H1 (cell line): ENCODE data around the gene CHAD. TPM values are rescaled to one million over a fixed set of nuclear protein-coding genes. Genes with fewer than 3 reads are reported as not detected.

Experiments
- CTCF ChIA-PET: fragments of 300-600 bp; sonication (Branson Sonifier 250); formaldehyde crosslinking; loops from one replicate; lab custom pipeline; 2021; ENCODE audit not compliant: partially characterized antibody; lab: Charles Lee
- POLR2A ChIA-PET: fragments of 300-600 bp; sonication (Branson Sonifier 250); formaldehyde crosslinking; loops from one replicate; lab custom pipeline; 2021; ENCODE audit warnings: inconsistent platforms; ENCODE audit not compliant: partially characterized antibody; lab: Charles Lee
- DNase-seq, 2 experiments: peaks; one replicate each; pipeline versions ENCODE4 v3.0.0 to v3.0.0-alpha.2; 2010 to 2022; ENCODE audit warnings: low spot score in 2 of 2, low read depth in 1 of 2, mixed read lengths in 1 of 2
- FAIRE-seq: peaks from 2 replicates; lab custom pipeline; 2011; peaks lifted over from hg19 to GRCh38; lab: Jason Lieb, UNC
- H2AFZ ChIP-seq: 2 replicates; pipeline ENCODE4 v1.8.1; 2012; ENCODE audit warnings: low read length, inconsistent platforms
- H2AK5ac ChIP-seq: 2 replicates; pipeline ENCODE4 v1.6.1; 2013; ENCODE audit warnings: low read depth, low read length
- H2BK120ac ChIP-seq: replicated peaks from 2 replicates; pipeline ENCODE3; 2013; ENCODE audit warnings: low read depth, low read length, inconsistent platforms
- H2BK12ac ChIP-seq: 2 replicates; pipeline ENCODE4 v1.6.1; 2013; ENCODE audit warnings: low read depth, low read length
- H2BK15ac ChIP-seq: 2 replicates; pipeline ENCODE4 v1.6.1; 2013; ENCODE audit warnings: low read length
- H2BK20ac ChIP-seq: 2 replicates; pipeline ENCODE4 v1.6.1; 2013; ENCODE audit warnings: low read length
- H2BK5ac ChIP-seq: 2 replicates; pipeline ENCODE4 v1.6.1; 2013; ENCODE audit warnings: low read depth, low read length
- H3K14ac ChIP-seq: 2 replicates; pipeline ENCODE4 v1.6.1; 2013; ENCODE audit warnings: inconsistent platforms; ENCODE audit not compliant: insufficient read length
- H3K18ac ChIP-seq: 2 replicates; pipeline ENCODE4 v1.6.1; 2013; ENCODE audit warnings: low read length; ENCODE audit errors: extremely low read depth
- H3K23ac ChIP-seq: 2 replicates; pipeline ENCODE4 v1.6.1; 2013; ENCODE audit warnings: inconsistent platforms; ENCODE audit not compliant: insufficient read length
- H3K23me2 ChIP-seq: 2 replicates; pipeline ENCODE4 v1.6.1; 2013; ENCODE audit warnings: low read depth, low read length
- H3K27ac ChIP-seq: 2 replicates; pipeline ENCODE4 v1.6.1; 2011; ENCODE audit warnings: low read depth, low read length, inconsistent platforms
- H3K27me3 ChIP-seq, 4 experiments: replicated peaks in 1 of 4; 1 replicate in 1 of 4; 2 replicates in 3 of 4; pipeline versions ENCODE4 v1.6.1 to v1.8.1; 2011 to 2013; ENCODE audit warnings: low read length in 3 of 4, mild to moderate bottlenecking in 3 of 4, inconsistent platforms in 2 of 4, mixed read lengths in 2 of 4, moderate library complexity in 1 of 4; ENCODE audit not compliant: control insufficient read depth in 3 of 4, insufficient read depth in 3 of 4; ENCODE audit errors: extremely low read depth in 1 of 4
- H3K36me3 ChIP-seq, 4 experiments: 2 replicates each; pipeline versions ENCODE4 v1.6.1 to v1.8.1; 2011 to 2013; ENCODE audit warnings: mild to moderate bottlenecking in 4 of 4, low read length in 3 of 4, moderate library complexity in 2 of 4, control low read depth in 1 of 4, inconsistent platforms in 1 of 4; ENCODE audit not compliant: insufficient read depth in 4 of 4, control insufficient read depth in 2 of 4
- H3K4ac ChIP-seq: replicated peaks from 2 replicates; pipeline ENCODE3; 2013; ENCODE audit warnings: low read length, low read depth, mixed read lengths, inconsistent platforms; ENCODE audit not compliant: insufficient read length
- H3K4me1 ChIP-seq, 4 experiments: replicated peaks in 1 of 4; 1 replicate in 1 of 4; 2 replicates in 3 of 4; pipeline versions ENCODE4 v1.6.1 to v1.8.1; 2011 to 2013; ENCODE audit warnings: low read length in 3 of 4, inconsistent platforms in 2 of 4, mixed read lengths in 1 of 4; ENCODE audit not compliant: insufficient read depth in 4 of 4, control insufficient read depth in 3 of 4
- H3K4me2 ChIP-seq, 2 experiments: 2 replicates each; pipeline versions ENCODE4 v1.6.1 to v1.8.1; 2011 to 2013; ENCODE audit warnings: low read depth in 2 of 2, low read length in 2 of 2, control low read depth in 1 of 2, inconsistent platforms in 1 of 2, mild to moderate bottlenecking in 1 of 2; ENCODE audit not compliant: insufficient read depth in 1 of 2
- H3K4me3 ChIP-seq, 4 experiments: fragments of 200-600, 300-600 bp in 1 of 4; sonication (generic), shearing (Covaris generic), sonication (Bioruptor Twin) in 1 of 4; 2 replicates each; pipeline versions ENCODE4 v1.5.1 to v1.8.1; 2011 to 2016; ENCODE audit warnings: low read length in 4 of 4, low read depth in 3 of 4, control low read depth in 2 of 4, inconsistent platforms in 2 of 4, mild to moderate bottlenecking in 2 of 4, mixed read lengths in 1 of 4, moderate library complexity in 1 of 4; ENCODE audit not compliant: insufficient read depth in 2 of 4; ENCODE audit errors: extremely low read depth in 1 of 4
- H3K56ac ChIP-seq: replicated peaks from 2 replicates; pipeline ENCODE3; 2013; ENCODE audit warnings: low read depth, mild to moderate bottlenecking, mixed read lengths, low read length, inconsistent platforms; ENCODE audit not compliant: insufficient read length
- H3K79me1 ChIP-seq: 2 replicates; pipeline ENCODE4 v1.6.1; 2013; ENCODE audit warnings: low read depth, low read length, control low read depth
- H3K79me2 ChIP-seq, 2 experiments: 2 replicates each; pipeline versions ENCODE4 v1.6.1 to v1.8.1; 2012 to 2013; ENCODE audit warnings: low read length in 2 of 2, mild to moderate bottlenecking in 2 of 2, inconsistent platforms in 1 of 2; ENCODE audit not compliant: insufficient read depth in 2 of 2, control insufficient read depth in 1 of 2
- H3K9ac ChIP-seq, 4 experiments: replicated peaks in 1 of 4; 1 replicate in 1 of 4; 2 replicates in 3 of 4; pipeline versions ENCODE4 v1.6.1 to v1.8.1; 2011 to 2013; ENCODE audit warnings: low read depth in 3 of 4, low read length in 3 of 4, control low read depth in 2 of 4, mild to moderate bottlenecking in 2 of 4, moderate library complexity in 2 of 4, inconsistent platforms in 1 of 4; ENCODE audit errors: extremely low read depth in 1 of 4
- H3K9me3 ChIP-seq, 2 experiments: 2 replicates each; pipeline versions ENCODE4 v1.6.1 to v1.8.1; 2012 to 2013; ENCODE audit warnings: mild to moderate bottlenecking in 2 of 2, moderate library complexity in 2 of 2, control low read depth in 1 of 2, inconsistent platforms in 1 of 2, low read depth in 1 of 2, low read length in 1 of 2, mixed read lengths in 1 of 2; ENCODE audit not compliant: insufficient read depth in 2 of 2
- H4K20me1 ChIP-seq, 2 experiments: replicated peaks in 1 of 2; 2 replicates each; pipeline versions ENCODE3 to v1.8.1; 2011 to 2013; ENCODE audit warnings: inconsistent platforms in 2 of 2, low read length in 2 of 2, mild to moderate bottlenecking in 1 of 2; ENCODE audit not compliant: insufficient read depth in 2 of 2, control insufficient read depth in 1 of 2
- H4K5ac ChIP-seq: 2 replicates; pipeline ENCODE4 v1.6.1; 2013; ENCODE audit warnings: low read length, low read depth, mixed read lengths, inconsistent platforms; ENCODE audit not compliant: insufficient read length
- H4K8ac ChIP-seq: 2 replicates; pipeline ENCODE4 v1.8.0; 2013; ENCODE audit warnings: mild to moderate bottlenecking, moderate library complexity, low read length, inconsistent platforms; ENCODE audit not compliant: insufficient read depth; ENCODE audit errors: extremely low read depth
- H4K91ac ChIP-seq: replicated peaks from 2 replicates; pipeline ENCODE3; 2013; ENCODE audit warnings: low read length, mixed read lengths, inconsistent platforms; ENCODE audit not compliant: insufficient read length
- BRCA1 ChIP-seq: IDR thresholded peaks from 2 replicates; pipeline ENCODE4 v1.6.1; 2012; ENCODE audit warnings: low read depth, low read length, improper control_type of control experiment
- CREB1 ChIP-seq: IDR thresholded peaks from 2 replicates; pipeline ENCODE4 v1.6.1; 2012; ENCODE audit warnings: inconsistent platforms
- EP300 ChIP-seq, 2 experiments: IDR thresholded peaks; 1 replicate in 1 of 2; 2 replicates in 1 of 2; pipeline ENCODE4 v1.6.1; 2011 to 2012; ENCODE audit warnings: low read depth in 2 of 2, low read length in 2 of 2, mild to moderate bottlenecking in 2 of 2, borderline replicate concordance in 1 of 2, inconsistent platforms in 1 of 2, moderate library complexity in 1 of 2
- FOSL1 ChIP-seq: IDR thresholded peaks from 2 replicates; pipeline ENCODE4 v1.6.1; 2011; ENCODE audit warnings: mild to moderate bottlenecking, low read depth, low read length, moderate library complexity; ENCODE audit not compliant: insufficient read depth
- JUND ChIP-seq: IDR thresholded peaks from 2 replicates; pipeline ENCODE4 v1.6.1; 2011; ENCODE audit warnings: mild to moderate bottlenecking, improper control_type of control experiment, low read length
- KDM5A ChIP-seq: fragments of 200-600 bp; IDR thresholded peaks from 2 replicates; pipeline ENCODE4 v1.7.1; 2012; ENCODE audit warnings: mild to moderate bottlenecking, low read length, inconsistent platforms, mixed read lengths
- NANOG ChIP-seq: IDR thresholded peaks from 2 replicates; pipeline ENCODE4 v1.6.1; 2011; ENCODE audit warnings: low read length, low read depth, mild to moderate bottlenecking, inconsistent platforms; ENCODE audit not compliant: insufficient read depth, poor library complexity, severe bottlenecking
- NRF1 ChIP-seq: IDR thresholded peaks from 2 replicates; pipeline ENCODE4 v1.6.1; 2011; ENCODE audit warnings: mild to moderate bottlenecking, low read depth, low read length, improper control_type of control experiment
- POLR2AphosphoS5 ChIP-seq: IDR thresholded peaks from 2 replicates; pipeline ENCODE4 v1.6.1; 2011; ENCODE audit warnings: low read depth, low read length
- RXRA ChIP-seq: IDR thresholded peaks from 2 replicates; pipeline ENCODE4 v1.6.1; 2011; ENCODE audit warnings: low read depth, mild to moderate bottlenecking, low read length, moderate library complexity; ENCODE audit not compliant: insufficient read depth
- SP4 ChIP-seq: IDR thresholded peaks from 2 replicates; pipeline ENCODE4 v1.6.1; 2012; ENCODE audit warnings: low read length, inconsistent platforms
- TEAD4 ChIP-seq: IDR thresholded peaks from 2 replicates; pipeline ENCODE4 v1.6.1; 2012; ENCODE audit warnings: low read depth, low read length, inconsistent platforms, mixed read lengths
- ZNF274 ChIP-seq: IDR thresholded peaks from 2 replicates; pipeline ENCODE4 v1.7.0; 2012; ENCODE audit warnings: low read length, borderline replicate concordance; ENCODE audit errors: extremely low read depth
- polyA plus RNA-seq, 7 experiments: library from polyadenylated mRNA; depleted of rRNA in 3 of 7; stranded (reverse) in 5 of 7; unstranded in 2 of 7; fragments of >200 nt in 5 of 7; fragments of 200-250 nt in 2 of 7; gene quantifications; 1 replicate in 5 of 7; 2 replicates in 1 of 7; 4 replicates in 1 of 7; pipeline versions ENCODE4 v1.2.1 to v1.2.3, GENCODE V29; 2011 to 2013; ENCODE audit warnings: missing spikeins in 2 of 7, mixed read lengths in 2 of 7
- total RNA-seq: library from RNA; stranded (reverse); fragmentation: NEBNext Ultra II Directional; extraction: Animal tissue kit (Norgen Biotek cat#: 25700); gene quantifications from 2 replicates; pipeline ENCODE4 v1.2.1, GENCODE V29; 2021

Gene CHAD
- total and polyA plus RNA-seq, 2 of the 8 experiments (the other 6 are each of a cell fraction or from before 2014, with no cell fraction given) = 0.03 TPM; not detected in 1

DNA sequence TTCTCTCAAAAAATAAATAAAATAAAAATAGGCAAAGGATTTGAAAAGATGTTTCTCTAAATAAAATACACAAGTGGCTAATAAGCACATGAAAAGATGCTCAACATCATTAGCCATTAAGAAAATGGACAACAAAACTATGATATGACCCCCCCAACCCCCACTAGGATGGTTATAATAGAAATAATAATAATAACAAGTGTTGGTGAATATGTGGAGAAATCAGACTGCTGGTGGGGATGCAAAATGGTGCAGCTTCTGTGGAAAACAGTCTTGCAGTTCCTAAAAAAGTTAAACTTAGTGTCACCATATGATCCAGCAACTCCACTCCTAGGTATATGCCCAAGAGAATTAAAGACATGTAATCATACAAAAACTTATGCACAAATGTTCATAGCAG is 30.6 kb upstream of the CHAD start:
- Histone ChIP-seq H2BK5ac (no peak overlapping the region), H2BK12ac (no peak overlapping the region), H3K9me3 (no peaks in the 10 kb centered on the region), H3K36me3 (no peaks in the 10 kb centered on the region), H3K9ac (no peak overlapping the region), H3K27me3 (no peaks in the 10 kb centered on the region), H3K4me1 (peaks cover 4 to 8% (median 5%) of the 10 kb centered on the region in 4 experiments; a peak in 6 of 7 replicates), H2BK20ac (no peak overlapping the region), H4K91ac (no peak overlapping the region), H3K4me2 (no peak overlapping the region), H3K23ac (no peak overlapping the region), H3K14ac (no peak overlapping the region), H2AK5ac (no peak overlapping the region), H3K79me2 (no peaks in the 10 kb centered on the region), H3K23me2 (no peaks in the 10 kb centered on the region), H4K5ac (no peak overlapping the region), H3K56ac (no peak overlapping the region), H4K8ac (no peak overlapping the region), H3K4me3 (no peak overlapping the region), H2BK120ac (no peak overlapping the region), H3K4ac (no peak overlapping the region), H3K18ac (no peak overlapping the region), H2BK15ac (no peak overlapping the region), H4K20me1 (no peaks in the 10 kb centered on the region), H3K27ac (no peak overlapping the region), H2AFZ (no peak overlapping the region), H3K79me1 (no peaks in the 10 kb centered on the region)
- TF ChIP-seq JUND = no peak
- no peak for TF ChIP-seq CREB1
- TF ChIP-seq BRCA1 = no peak
- TF ChIP-seq ZNF274 = no peak
- no peak for TF ChIP-seq NANOG
- no peak for TF ChIP-seq RXRA
- no peak for TF ChIP-seq EP300 (IDR thresholded peaks at IDR 0.05; ENCODE audit: borderline replicate concordance in 1 of 2, low read depth in 2 of 2, low read length in 2 of 2)
- TF ChIP-seq NRF1 = no peak
- no peak for TF ChIP-seq TEAD4
- no peak for TF ChIP-seq FOSL1
- no peak for TF ChIP-seq KDM5A
- TF ChIP-seq SP4 = no peak
- no peak for TF ChIP-seq POLR2AphosphoS5
- ChIA-PET CTCF (interaction anchor here (0.7 kb wide), 1 partner anchor 15 kb away, joined by 3 read pairs; no protein-coding TSS in a partner anchor), POLR2A (interaction anchor here (0.6 kb wide), 1 partner anchor 134 kb away, joined by 3 read pairs; no protein-coding TSS in a partner anchor)
- no peak for FAIRE-seq
- no peak for DNase-seq
